HEK293 (cell line): ENCODE data around the gene TLE4.

Experiments
- CTCF ChIP-seq: fragments of 450-650 bp; formaldehyde crosslinking; IDR thresholded peaks from 2 replicates; pipeline ENCODE4 v1.5.1; 2016; ENCODE audit warnings: missing biosample characterization, missing genetic modification characterization
- ELK4 ChIP-seq: IDR thresholded peaks from 2 replicates; pipeline ENCODE4 v1.6.1; 2011; ENCODE audit warnings: mild to moderate bottlenecking, low read depth, low read length, borderline replicate concordance
- IKZF3 ChIP-seq: fragments of 450-650 bp; IDR thresholded peaks from 2 replicates; pipeline ENCODE4 v1.5.0; 2018; ENCODE audit warnings: missing biosample characterization, mild to moderate bottlenecking, missing genetic modification characterization, moderate library complexity
- OSR2 ChIP-seq: fragments of 450-650 bp; formaldehyde crosslinking; IDR thresholded peaks from 2 replicates; pipeline ENCODE4 v1.5.1; 2016; ENCODE audit warnings: missing biosample characterization, missing genetic modification characterization
- PBX3 ChIP-seq: sonication (generic); formaldehyde crosslinking; IDR thresholded peaks from 2 replicates; pipeline ENCODE4 v1.8.1; 2022; ENCODE audit warnings: mild to moderate bottlenecking, moderate library complexity, missing genetic modification reagents
- PRDM10 ChIP-seq: fragments of 450-650 bp; formaldehyde crosslinking; IDR thresholded peaks from 2 replicates; pipeline ENCODE4 v1.5.1; 2016; ENCODE audit warnings: missing biosample characterization, missing genetic modification characterization
- REST ChIP-seq: fragments of 450-650 bp; formaldehyde crosslinking; IDR thresholded peaks from 2 replicates; pipeline ENCODE4 v1.5.1; 2016; ENCODE audit warnings: missing biosample characterization, missing genetic modification characterization
- YY1 ChIP-seq: fragments of 450-650 bp; formaldehyde crosslinking; IDR thresholded peaks from 2 replicates; pipeline ENCODE4 v1.5.1; 2018; ENCODE audit warnings: missing biosample characterization, missing genetic modification characterization
- ZBTB20 ChIP-seq: fragments of 450-650 bp; formaldehyde crosslinking; IDR thresholded peaks from 2 replicates; pipeline ENCODE4 v1.5.1; 2016; ENCODE audit warnings: missing biosample characterization, missing genetic modification characterization
- ZNF24 ChIP-seq: fragments of 450-650 bp; formaldehyde crosslinking; IDR thresholded peaks from 2 replicates; pipeline ENCODE4 v1.5.1; 2016; ENCODE audit warnings: missing biosample characterization, missing genetic modification characterization
- ZNF488 ChIP-seq: fragments of 450-650 bp; formaldehyde crosslinking; IDR thresholded peaks from 2 replicates; pipeline ENCODE4 v1.5.1; 2016; ENCODE audit warnings: missing biosample characterization, missing genetic modification characterization
- ZNF707 ChIP-seq: fragments of 450-650 bp; formaldehyde crosslinking; IDR thresholded peaks from 2 replicates; pipeline ENCODE4 v1.5.1; 2016; ENCODE audit warnings: missing biosample characterization, missing genetic modification characterization
- ZSCAN18 ChIP-seq: fragments of 450-650 bp; formaldehyde crosslinking; IDR thresholded peaks from 2 replicates; pipeline ENCODE4 v1.5.1; 2016; ENCODE audit warnings: missing biosample characterization, missing genetic modification characterization

GRCh38 chr9:79646096-79646495 lies 74.3 kb downstream of the TLE4 start:
- TF ChIP-seq CTCF (tag by site-specific recombination), result no peak
- TF ChIP-seq REST, result no peak
- no peak for TF ChIP-seq YY1 (tag by site-specific recombination)
- no peak for TF ChIP-seq OSR2
- no peak for TF ChIP-seq ELK4
- TF ChIP-seq PRDM10 (tag by site-specific recombination), result no peak
- TF ChIP-seq ZNF488 (tag by site-specific recombination), result no peak
- TF ChIP-seq ZSCAN18 (tag by site-specific recombination), result no peak
- no peak for TF ChIP-seq ZNF24 (tag by site-specific recombination)
- no peak for TF ChIP-seq IKZF3
- TF ChIP-seq PBX3, result no peak
- TF ChIP-seq ZNF707, result no peak
- TF ChIP-seq ZBTB20, result no peak
